HG03066 (cell line): ENCODE results near the gene SMOC2.
"Not testable (repeated sequence)": the region's sequence is repeated elsewhere in the genome, so short reads cannot be mapped to it uniquely, and the experiment has no call there.

Experiments
- ATAC-seq: cut with Tn5 transposase; IDR thresholded peaks from one replicate; pipeline ENCODE4 v1.9.1; 2021; ENCODE audit warnings: low read depth; ENCODE audit not compliant: unreplicated experiment

The SMOC2 gene

GRCh38 chr6:168670401-168670985, 229.5 kb downstream of the SMOC2 start:
- ATAC-seq: no peak

DNA sequence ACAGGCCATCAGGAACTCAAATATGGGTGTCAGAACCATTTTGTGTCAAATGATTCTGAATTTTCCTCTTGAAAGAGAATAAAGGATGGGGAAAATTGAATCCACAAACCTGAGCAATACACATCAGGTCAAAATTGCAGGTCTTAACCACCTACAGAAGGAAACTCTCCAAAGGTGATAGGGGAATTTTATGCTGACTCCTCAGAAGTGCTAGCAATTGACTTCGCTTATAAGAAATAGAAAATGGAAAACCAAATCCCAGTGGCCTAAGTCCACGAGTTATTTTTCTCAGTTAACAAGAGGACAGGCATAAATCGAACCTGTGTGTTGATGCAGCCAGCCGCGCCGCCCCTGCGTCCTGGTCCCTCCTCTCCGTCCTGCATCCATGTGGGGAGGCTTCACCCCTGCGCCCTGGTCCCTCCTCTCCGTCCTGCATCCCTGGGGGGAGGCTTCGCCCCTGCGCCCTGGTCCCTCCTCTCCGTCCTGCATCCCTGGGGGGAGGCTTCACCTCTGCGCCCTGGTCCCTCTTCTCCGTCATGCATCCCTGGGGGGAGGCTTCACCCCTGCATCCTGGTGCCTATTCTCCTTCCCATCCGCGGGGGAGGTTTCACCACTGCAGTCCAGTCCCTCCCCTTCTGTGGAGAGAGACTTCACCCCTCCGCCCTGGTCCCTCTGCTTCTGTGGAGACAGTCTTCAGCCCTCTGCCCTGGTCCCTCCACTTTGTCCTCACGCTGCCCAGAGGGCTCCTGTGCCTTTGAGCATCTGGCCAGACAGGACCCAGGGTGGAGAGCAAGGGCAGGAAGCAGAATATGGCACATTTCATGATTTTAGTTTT, 230.3 kb downstream of the SMOC2 start:
- ATAC-seq: no peak

DNA sequence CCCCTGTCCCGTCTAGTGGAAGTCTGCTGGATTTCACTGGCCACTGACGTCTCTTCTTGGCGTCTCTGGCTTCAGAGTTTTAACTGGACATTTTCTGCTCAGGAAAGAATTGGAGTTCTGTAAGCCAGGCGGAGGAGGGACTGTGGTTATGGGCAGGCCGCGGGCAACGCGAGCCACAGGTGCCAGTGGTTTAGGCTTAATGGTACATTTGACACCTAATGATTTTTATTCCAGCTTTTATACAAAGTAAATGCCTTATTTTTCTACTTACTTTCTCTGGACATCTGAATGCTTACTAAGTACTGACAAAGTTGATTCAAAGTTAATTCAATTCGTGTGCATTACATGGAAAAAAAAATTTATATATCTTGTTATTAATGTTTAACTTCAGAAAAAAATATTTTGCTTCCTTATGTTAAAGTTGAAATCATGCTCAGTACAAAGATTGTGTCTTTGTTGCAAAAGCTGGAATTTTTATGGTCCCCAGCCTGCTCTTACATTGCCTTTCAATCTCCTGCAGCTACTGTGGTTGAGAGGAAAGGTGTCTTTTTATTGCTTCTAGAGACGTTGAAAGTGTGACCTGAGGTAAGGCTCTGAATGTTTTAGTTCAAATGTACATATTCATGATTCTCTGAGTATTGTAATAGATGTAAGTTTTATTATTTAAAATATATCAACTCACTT, 231.0 kb downstream of the SMOC2 start:
- no peak for ATAC-seq

DNA sequence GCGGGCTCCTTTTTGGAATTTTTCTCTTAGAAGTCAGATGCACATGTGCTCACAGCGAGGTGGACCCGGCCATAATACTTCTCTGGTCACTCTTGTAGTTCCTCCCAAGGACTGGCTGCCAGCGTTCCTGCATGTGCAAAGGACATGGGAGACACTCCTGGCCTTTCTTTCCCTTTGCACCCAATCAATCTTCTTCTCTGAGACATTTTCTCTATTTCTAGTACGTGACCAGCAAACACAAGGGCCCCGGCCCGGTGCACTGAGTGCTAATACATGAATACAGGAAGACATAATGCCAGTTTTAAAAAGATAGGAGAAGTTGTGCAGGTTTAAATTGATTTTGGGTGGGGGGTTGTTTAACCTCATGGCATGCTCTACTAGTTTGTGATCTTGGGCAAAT, 233.6 kb downstream of the SMOC2 start:
- no peak for ATAC-seq

- no peak for ATAC-seq
Measured at GRCh38 chr6:168675375-168675774, 234.4 kb downstream of the SMOC2 start.

GRCh38 chr6:168675933-168676551, 235.1 kb downstream of the SMOC2 start:
- ATAC-seq: no peak

GRCh38 chr6:168676552-168677322, 235.8 kb downstream of the SMOC2 start:
- ATAC-seq: no peak

GRCh38 chr6:168677323-168677781, 236.4 kb downstream of the SMOC2 start:
- not testable (repeated sequence) for ATAC-seq

DNA sequence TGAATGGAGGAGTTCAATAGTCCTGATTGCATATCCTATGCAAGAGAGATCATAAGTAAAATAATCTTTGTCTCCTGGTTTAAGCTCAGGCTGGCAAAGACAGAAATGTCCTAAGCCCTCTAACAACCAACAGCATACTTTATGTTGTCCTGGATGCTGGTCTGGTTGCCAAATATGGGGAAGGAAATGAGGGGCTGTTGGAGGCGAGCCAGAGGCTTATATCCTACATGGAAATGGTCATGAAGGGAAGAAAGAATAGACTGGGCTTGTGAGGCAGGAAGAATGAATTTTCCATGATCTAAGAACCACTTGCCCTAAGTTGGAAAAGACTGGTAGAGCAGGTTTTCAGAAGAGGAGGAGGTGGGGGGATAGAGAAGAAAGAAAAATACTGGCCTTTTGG, 237.1 kb downstream of the SMOC2 start:
- no peak for ATAC-seq

GRCh38 chr6:168678588-168678987, 237.6 kb downstream of the SMOC2 start:
- no peak for ATAC-seq

- no peak for ATAC-seq
Measured at GRCh38 chr6:168681748-168682147, 240.8 kb downstream of the SMOC2 start.

DNA sequence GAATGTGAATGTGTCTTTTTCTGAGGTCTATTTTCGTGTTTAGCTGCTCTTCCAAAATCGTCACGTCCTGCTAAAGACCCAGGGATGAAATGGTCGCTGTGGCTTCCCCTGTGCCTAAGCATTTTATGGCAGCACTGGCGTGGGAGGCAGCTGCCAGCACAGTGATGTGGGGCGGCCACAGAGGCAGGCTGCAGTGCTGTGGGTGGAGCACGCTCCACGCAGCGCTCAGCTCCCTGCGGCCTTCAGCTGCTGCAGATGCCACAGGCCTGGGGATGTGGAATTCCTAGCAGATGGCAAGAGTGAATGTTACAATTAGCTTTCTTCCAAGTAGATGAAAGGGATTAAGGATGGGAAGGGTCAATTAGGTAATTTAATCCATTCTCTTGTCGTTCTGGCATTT, 242.6 kb downstream of the SMOC2 start:
- ATAC-seq: no peak

- ATAC-seq: no peak
Measured at GRCh38 chr6:168684471-168684870, 243.5 kb downstream of the SMOC2 start.

DNA sequence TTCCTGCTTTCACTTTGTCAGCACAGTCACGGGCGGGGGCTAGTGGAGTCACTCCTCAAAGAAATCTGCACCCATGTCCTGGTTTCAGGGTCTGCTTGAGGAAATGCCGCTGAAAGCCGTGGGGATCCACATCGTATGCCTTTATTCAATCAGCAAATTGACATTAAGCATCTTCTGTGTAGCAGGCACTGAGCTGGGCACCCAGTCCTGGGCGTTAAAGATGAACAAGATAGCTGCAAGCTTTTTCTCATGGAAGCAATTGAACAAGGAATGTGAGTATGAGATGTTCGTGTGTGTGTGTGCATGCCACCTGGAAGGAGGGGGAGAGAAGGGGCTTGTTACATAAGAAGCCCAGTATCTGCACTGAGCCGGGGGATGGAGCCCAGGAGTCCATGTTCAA, 243.9 kb downstream of the SMOC2 start:
- no peak for ATAC-seq

DNA sequence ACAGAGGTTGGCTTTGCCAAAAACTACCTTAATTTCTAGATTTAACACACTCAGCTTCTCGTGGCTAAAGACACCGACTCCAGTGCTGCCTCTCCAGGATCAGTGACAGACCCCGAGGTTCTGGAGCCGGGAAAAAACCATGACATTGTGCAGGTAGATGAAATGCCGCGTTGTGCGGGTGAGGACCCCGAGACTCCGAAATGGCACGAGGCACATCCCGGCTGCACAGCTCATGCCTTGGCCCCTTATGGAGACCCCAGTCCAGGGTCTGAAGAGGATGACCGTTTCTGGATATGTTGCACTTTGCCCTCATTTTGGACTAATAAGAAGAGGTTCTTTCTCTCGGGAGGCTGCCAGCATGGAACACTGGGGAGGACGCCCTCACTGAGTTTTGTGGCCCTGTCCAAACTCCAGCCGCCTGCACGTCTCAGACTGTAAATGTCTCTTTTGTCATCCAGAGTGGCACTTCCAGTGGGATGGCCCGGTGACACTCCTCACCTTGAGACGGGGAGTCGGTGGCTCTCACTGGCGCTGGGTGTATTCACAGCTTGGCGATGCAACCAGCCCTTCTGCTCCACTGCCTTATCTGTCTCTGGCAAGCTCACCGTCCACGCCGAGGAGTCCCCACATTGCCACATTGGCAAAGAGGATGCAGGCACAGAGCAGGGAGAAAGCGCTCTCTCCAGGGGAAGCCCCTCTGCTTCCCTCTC, 245.2 kb downstream of the SMOC2 start:
- ATAC-seq: no peak

DNA sequence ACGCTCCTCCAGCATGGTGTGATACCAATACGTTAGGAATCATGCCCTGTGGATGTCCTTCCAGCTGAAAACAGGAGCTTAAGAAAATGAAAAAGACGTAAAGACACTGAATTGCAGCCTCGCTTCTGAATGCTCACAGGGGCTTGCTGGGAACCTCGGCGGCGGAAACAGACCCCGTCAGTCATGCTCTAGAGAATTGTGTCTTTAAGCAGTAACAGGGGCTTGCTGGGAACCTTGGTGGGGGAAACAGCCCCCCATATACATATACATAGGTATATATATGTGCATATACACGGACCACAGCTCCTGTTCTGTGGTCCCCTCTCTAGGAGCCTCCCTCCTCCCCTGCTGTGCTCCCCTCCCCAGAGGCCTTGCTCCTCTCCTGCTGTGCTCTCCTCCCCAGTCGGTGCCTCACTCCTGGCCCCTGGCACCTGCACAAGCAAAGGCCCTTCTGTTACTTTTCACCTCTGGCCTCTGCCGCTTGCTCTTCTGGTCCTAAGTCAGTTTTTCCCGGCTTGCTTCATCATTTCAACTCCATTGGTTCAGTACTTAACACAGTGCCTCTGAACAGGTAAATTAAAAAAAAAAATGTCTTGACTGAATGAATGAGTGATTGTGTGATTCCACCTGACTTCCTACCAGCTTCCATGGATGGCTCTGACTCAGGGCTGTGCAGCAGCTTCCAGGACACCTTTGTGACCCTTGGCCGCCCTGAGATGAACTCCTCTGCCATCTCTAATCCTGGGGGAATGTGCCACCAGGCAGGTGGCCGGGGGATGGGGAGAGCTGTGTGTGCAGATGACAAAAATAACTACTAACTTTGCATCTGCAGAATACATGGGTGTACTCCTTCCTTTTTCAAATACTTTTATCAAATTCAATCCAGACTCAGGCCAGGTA, 246.1 kb downstream of the SMOC2 start:
- ATAC-seq: no peak

- ATAC-seq: no peak
Measured at GRCh38 chr6:168690271-168690670, 249.3 kb downstream of the SMOC2 start.

DNA sequence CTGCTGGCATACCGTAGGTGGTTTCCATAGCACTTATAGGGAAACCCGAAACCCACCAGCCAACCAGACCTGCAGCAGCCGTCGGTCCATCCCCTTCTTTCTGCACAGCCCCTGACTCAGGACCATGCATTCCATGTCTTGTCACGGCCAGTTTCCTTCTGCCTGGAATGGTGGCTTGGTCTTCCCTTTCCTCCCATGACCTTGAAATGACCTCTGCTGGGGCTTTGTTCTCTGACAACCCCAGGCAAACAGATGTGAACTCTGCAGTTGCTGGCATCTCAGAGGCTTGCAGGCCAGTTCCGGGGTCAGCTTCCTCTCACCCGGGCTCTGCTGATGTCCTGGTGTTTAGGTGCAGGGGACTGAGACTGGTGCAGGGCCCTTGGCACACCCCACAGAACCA, 250.8 kb downstream of the SMOC2 start:
- ATAC-seq: no peak
